Measurements from ENCODE around the gene PRPF8.

The PRPF8 gene

GRCh38 chr17:1640329-1641064 is 44.2 kb downstream of the PRPF8 start:
- no peak overlapping the region for H3K9ac ChIP-seq (ENCODE audit: low read depth, low read length, poor library complexity, severe bottlenecking)
- H3K9me2 ChIP-seq (replicated peaks; ENCODE audit: low read depth, low read length) = no peaks in the 10 kb centered on the region
- no peaks in the 10 kb centered on the region for H3F3A ChIP-seq (ENCODE audit: low read depth)
- peaks cover 20% of the 10 kb centered on the region for H3K79me2 ChIP-seq (ENCODE audit: insufficient read depth, low read length)
- H3K27me3 ChIP-seq (ENCODE audit: insufficient read depth, low read length, poor library complexity, severe bottlenecking) = no peaks in the 10 kb centered on the region
- no peaks in the 10 kb centered on the region for H3K9me3 ChIP-seq (ENCODE audit: insufficient read depth, low read depth, low read length)
- H2AFZ ChIP-seq (ENCODE audit: low read length) = no peak overlapping the region
- peaks cover 16% of the 10 kb centered on the region for H3K4me1 ChIP-seq (ENCODE audit: insufficient read depth, low read length, poor library complexity, severe bottlenecking)
- no peak overlapping the region for H3K4me3 ChIP-seq (ENCODE audit: low read length, poor library complexity, severe bottlenecking)
- no peak overlapping the region for H3K4me2 ChIP-seq (ENCODE audit: low read depth, low read length, poor library complexity, severe bottlenecking)
- peaks cover 8% of the 10 kb centered on the region for H4K20me1 ChIP-seq (ENCODE audit: insufficient read depth, low read length, poor library complexity, severe bottlenecking)
- TF ChIP-seq, protein P1, sequence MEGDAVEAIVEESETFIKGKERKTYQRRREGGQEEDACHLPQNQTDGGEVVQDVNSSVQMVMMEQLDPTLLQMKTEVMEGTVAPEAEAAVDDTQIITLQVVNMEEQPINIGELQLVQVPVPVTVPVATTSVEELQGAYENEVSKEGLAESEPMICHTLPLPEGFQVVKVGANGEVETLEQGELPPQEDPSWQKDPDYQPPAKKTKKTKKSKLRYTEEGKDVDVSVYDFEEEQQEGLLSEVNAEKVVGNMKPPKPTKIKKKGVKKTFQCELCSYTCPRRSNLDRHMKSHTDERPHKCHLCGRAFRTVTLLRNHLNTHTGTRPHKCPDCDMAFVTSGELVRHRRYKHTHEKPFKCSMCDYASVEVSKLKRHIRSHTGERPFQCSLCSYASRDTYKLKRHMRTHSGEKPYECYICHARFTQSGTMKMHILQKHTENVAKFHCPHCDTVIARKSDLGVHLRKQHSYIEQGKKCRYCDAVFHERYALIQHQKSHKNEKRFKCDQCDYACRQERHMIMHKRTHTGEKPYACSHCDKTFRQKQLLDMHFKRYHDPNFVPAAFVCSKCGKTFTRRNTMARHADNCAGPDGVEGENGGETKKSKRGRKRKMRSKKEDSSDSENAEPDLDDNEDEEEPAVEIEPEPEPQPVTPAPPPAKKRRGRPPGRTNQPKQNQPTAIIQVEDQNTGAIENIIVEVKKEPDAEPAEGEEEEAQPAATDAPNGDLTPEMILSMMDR (conservative IDR thresholded peaks at IDR 0.05; ENCODE audit: low read length) = no peak
- no peak for TF ChIP-seq EZH2phosphoT487 (IDR thresholded peaks at IDR 0.05; ENCODE audit: borderline replicate concordance)
- no peaks in the 10 kb centered on the region for H3K36me3 ChIP-seq (ENCODE audit: insufficient read depth, low read length)

DNA sequence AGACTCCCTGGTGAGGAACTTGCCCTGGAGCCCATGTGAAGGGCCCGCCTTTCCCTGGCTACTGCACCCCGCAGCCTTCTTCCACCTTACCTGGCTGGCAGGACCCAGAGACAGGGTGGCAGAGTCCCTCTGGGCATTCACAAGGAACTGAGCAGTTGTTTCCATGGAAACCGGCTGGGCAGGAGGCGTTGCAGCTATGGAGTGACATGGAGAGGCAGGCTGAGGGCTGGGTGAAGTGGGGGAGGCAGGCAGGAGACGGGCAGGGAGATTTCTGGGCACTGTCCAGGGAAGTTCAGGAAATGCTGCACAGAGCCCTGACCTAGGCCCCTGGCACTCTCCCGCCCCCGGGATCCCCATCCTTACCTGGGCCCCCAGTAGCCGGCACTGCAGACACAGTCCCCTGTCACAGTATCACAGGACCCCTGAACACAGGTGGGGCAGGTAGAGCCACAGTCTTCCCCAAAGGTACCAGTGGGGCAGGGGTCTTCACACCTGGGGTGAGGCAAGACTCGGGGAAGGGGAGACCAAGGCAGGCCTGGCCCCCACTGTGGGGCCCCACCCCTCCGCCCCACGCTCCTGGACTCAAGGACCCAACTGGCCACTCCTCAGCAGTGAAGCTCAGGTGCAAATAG is 45.0 kb downstream of the PRPF8 start:
- H4K20me1 ChIP-seq (ENCODE audit: insufficient read depth, low read length, poor library complexity, severe bottlenecking) = peaks cover 8% of the 10 kb centered on the region
- H3K9me2 ChIP-seq (replicated peaks; ENCODE audit: low read depth, low read length) = no peaks in the 10 kb centered on the region
- H3K4me2 ChIP-seq (ENCODE audit: low read depth, low read length, poor library complexity, severe bottlenecking) = no peak overlapping the region
- no peaks in the 10 kb centered on the region for H3K9me3 ChIP-seq (ENCODE audit: insufficient read depth, low read depth, low read length)
- H3K9ac ChIP-seq (ENCODE audit: low read depth, low read length, poor library complexity, severe bottlenecking) = no peak overlapping the region
- H3K27me3 ChIP-seq (ENCODE audit: insufficient read depth, low read length, poor library complexity, severe bottlenecking) = no peaks in the 10 kb centered on the region
- peaks cover 8% of the 10 kb centered on the region for H3K4me1 ChIP-seq (ENCODE audit: insufficient read depth, low read length, poor library complexity, severe bottlenecking)
- TF ChIP-seq, protein P1 (conservative IDR thresholded peaks at IDR 0.05; ENCODE audit: low read length) = no peak
- no peak for TF ChIP-seq EZH2phosphoT487 (IDR thresholded peaks at IDR 0.05; ENCODE audit: borderline replicate concordance)
- H3K4me3 ChIP-seq (ENCODE audit: low read length, poor library complexity, severe bottlenecking) = no peak overlapping the region
- no peaks in the 10 kb centered on the region for H3K36me3 ChIP-seq (ENCODE audit: insufficient read depth, low read length)
- H2AFZ ChIP-seq (ENCODE audit: low read length) = no peak overlapping the region
- H3K79me2 ChIP-seq (ENCODE audit: insufficient read depth, low read length) = peaks cover 12% of the 10 kb centered on the region
- no peaks in the 10 kb centered on the region for H3F3A ChIP-seq (ENCODE audit: low read depth)

GRCh38 chr17:1638624-1639300 is 45.9 kb downstream of the PRPF8 start:
- Histone ChIP-seq H3K9me2 (replicated peaks; ENCODE audit: low read depth, low read length) (no peaks in the 10 kb centered on the region), H4K20me1 (ENCODE audit: insufficient read depth, low read length, poor library complexity, severe bottlenecking) (peaks cover 4% of the 10 kb centered on the region), H3K4me1 (ENCODE audit: insufficient read depth, low read length, poor library complexity, severe bottlenecking) (no peaks in the 10 kb centered on the region), H3K9me3 (ENCODE audit: insufficient read depth, low read depth, low read length) (no peaks in the 10 kb centered on the region), H3F3A (ENCODE audit: low read depth) (no peaks in the 10 kb centered on the region), H2AFZ (ENCODE audit: low read length) (no peak overlapping the region), H3K36me3 (ENCODE audit: insufficient read depth, low read length) (no peaks in the 10 kb centered on the region), H3K79me2 (ENCODE audit: insufficient read depth, low read length) (peaks cover 3% of the 10 kb centered on the region; the same call in 1 of the 2 replicates), H3K27me3 (ENCODE audit: insufficient read depth, low read length, poor library complexity, severe bottlenecking) (no peaks in the 10 kb centered on the region), H3K4me2 (ENCODE audit: low read depth, low read length, poor library complexity, severe bottlenecking) (no peak overlapping the region), H3K4me3 (ENCODE audit: low read length, poor library complexity, severe bottlenecking) (no peak overlapping the region), H3K9ac (ENCODE audit: low read depth, low read length, poor library complexity, severe bottlenecking) (no peak overlapping the region)
- no peak for TF ChIP-seq EZH2phosphoT487 (IDR thresholded peaks at IDR 0.05; ENCODE audit: borderline replicate concordance)

All from Loucy (cell line).